ENCODE results near the gene IFNL3. TPM values are rescaled to one million over a fixed set of nuclear protein-coding genes. Genes with fewer than 3 reads are reported as not detected.

IFNL3 gene
- total RNA-seq, 4 donors from 2014 or later = not detected

GRCh38 chr19:39238944-39239343 lies 5.9 kb downstream of the IFNL3 start:
- no peak for TF ChIP-seq CTCF (IDR thresholded peaks at IDR 0.05)
- Histone ChIP-seq H3K36me3 (no peaks in the 10 kb centered on the region), H3K4me3 (no peak overlapping the region), H3K9me3 (no peaks in the 10 kb centered on the region), H3K27ac (no peak overlapping the region), H3K27me3 (no peaks in the 10 kb centered on the region), H3K4me1 (no peaks in the 10 kb centered on the region)
- intact Hi-C loops (cut with DNase I; ENCODE audit: low total_unique reads) = no loop called here
- no peak for DNase-seq

- Histone ChIP-seq H3K9me3 (no peaks in the 10 kb centered on the region), H3K27me3 (no peaks in the 10 kb centered on the region), H3K36me3 (no peaks in the 10 kb centered on the region), H3K4me3 (no peak overlapping the region), H3K27ac (no peak overlapping the region), H3K4me1 (no peaks in the 10 kb centered on the region)
- DNase-seq = no peak
- TF ChIP-seq POLR2A (IDR thresholded peaks at IDR 0.05) = no peak
- TF ChIP-seq CTCF (IDR thresholded peaks at IDR 0.05) = no peak
- intact Hi-C loops (cut with DNase I; ENCODE audit: low total_unique reads) = no loop called here
Observed at GRCh38 chr19:39238209-39238608, 6.6 kb downstream of the IFNL3 start.

GRCh38 chr19:39237200-39238184 lies 7.3 kb downstream of the IFNL3 start:
- intact Hi-C loops (cut with DNase I; ENCODE audit: low total_unique reads) = no loop called here
- H3K4me3 ChIP-seq = no peak overlapping the region
- H3K4me1 ChIP-seq = no peaks in the 10 kb centered on the region
- TF ChIP-seq POLR2A (IDR thresholded peaks at IDR 0.05) (no peak), CTCF (IDR thresholded peaks at IDR 0.05) (no peak)
- H3K27ac ChIP-seq = no peak overlapping the region
- no peaks in the 10 kb centered on the region for H3K27me3 ChIP-seq
- H3K9me3 ChIP-seq = no peaks in the 10 kb centered on the region
- H3K36me3 ChIP-seq = no peaks in the 10 kb centered on the region
- DNase-seq = no peak

- Histone ChIP-seq H3K9me3 (no peaks in the 10 kb centered on the region), H3K4me1 (no peaks in the 10 kb centered on the region), H3K4me3 (no peak overlapping the region), H3K27ac (no peak overlapping the region), H3K36me3 (no peaks in the 10 kb centered on the region), H3K27me3 (no peaks in the 10 kb centered on the region)
- DNase-seq = no peak
- intact Hi-C loops (cut with DNase I; ENCODE audit: low total_unique reads) = no loop called here
- TF ChIP-seq CTCF (IDR thresholded peaks at IDR 0.05) = no peak
- no peak for TF ChIP-seq POLR2A (IDR thresholded peaks at IDR 0.05)
Observed at GRCh38 chr19:39236527-39236926, 8.3 kb downstream of the IFNL3 start.

- intact Hi-C loops (cut with DNase I; ENCODE audit: low total_unique reads) = no loop called here
- no peak for TF ChIP-seq POLR2A (IDR thresholded peaks at IDR 0.05)
- no peak for TF ChIP-seq CTCF (IDR thresholded peaks at IDR 0.05)
Observed at GRCh38 chr19:39232708-39233107, 12.1 kb downstream of the IFNL3 start.

More at GRCh38 chr19:39232708-39233107, 12.1 kb downstream of the IFNL3 start:
- Histone ChIP-seq H3K4me3 (no peak overlapping the region), H3K36me3 (no peaks in the 10 kb centered on the region), H3K9me3 (no peaks in the 10 kb centered on the region), H3K27me3 (no peaks in the 10 kb centered on the region), H3K4me1 (no peaks in the 10 kb centered on the region), H3K27ac (no peak overlapping the region)
- DNase-seq = no peak
